ENCODE measurements around the gene DCDC1.

- TF ChIP-seq POLR2A (IDR thresholded peaks at IDR 0.05): no peak
- TF ChIP-seq CTCF (IDR thresholded peaks at IDR 0.05): no peak
Measured at GRCh38 chr11:31247321-31247720, 122.2 kb downstream of the DCDC1 start.
